Measurements from ENCODE around the gene TMEM167B.
"Not testable (repeated sequence)": the region's sequence is repeated elsewhere in the genome, so short reads cannot be mapped to it uniquely, and the experiment has no call there.

TMEM167B gene

GRCh38 chr1:109090196-109091077, at the start of gene TMEM167B:
TSS of gene TMEM167B (plus strand) at chr1:109090764. CDS start at chr1:109090873, 109 bp downstream.
- DNase-seq: peak; percentile 55

- peak; percentile 20 for DNase-seq
These were observed 49.5 kb upstream of the TMEM167B start for GRCh38 chr1:109040989-109041620.

- DNase-seq: peak; percentile 82
These were observed 48.7 kb upstream of the TMEM167B start, which contains the start of gene WDR47 for GRCh38 chr1:109041621-109042468. TSS of gene WDR47 (minus strand) at chr1:109042102. CDS start at chr1:109023512, 18,590 bp downstream.

GRCh38 chr1:109045595-109045994, 45.0 kb upstream of the TMEM167B start:
- no peak for DNase-seq

- DNase-seq: no peak
These were observed 43.9 kb upstream of the TMEM167B start for GRCh38 chr1:109046671-109047070.

- no peak for DNase-seq
These were observed 43.2 kb upstream of the TMEM167B start for GRCh38 chr1:109047339-109047738.

GRCh38 chr1:109048335-109048734, 42.2 kb upstream of the TMEM167B start:
- no peak for DNase-seq

- DNase-seq: no peak
These were observed 40.2 kb upstream of the TMEM167B start for GRCh38 chr1:109050228-109050995.

- DNase-seq: not testable (repeated sequence)
These were observed 38.4 kb upstream of the TMEM167B start for GRCh38 chr1:109052145-109052544.

GRCh38 chr1:109056064-109056463, 34.5 kb upstream of the TMEM167B start:
- DNase-seq: no peak

- no peak for DNase-seq
These were observed 31.5 kb upstream of the TMEM167B start for GRCh38 chr1:109059026-109059425.

GRCh38 chr1:109060707-109061106, 29.9 kb upstream of the TMEM167B start:
- DNase-seq: no peak

GRCh38 chr1:109061183-109061582, 29.4 kb upstream of the TMEM167B start:
- no peak for DNase-seq

- no peak for DNase-seq
These were observed 25.4 kb upstream of the TMEM167B start for GRCh38 chr1:109065137-109065536.

- no peak for DNase-seq
These were observed 22.7 kb upstream of the TMEM167B start for GRCh38 chr1:109067883-109068282.

- DNase-seq: no peak
These were observed 21.3 kb upstream of the TMEM167B start for GRCh38 chr1:109069294-109069693.

GRCh38 chr1:109075531-109076490, 14.8 kb upstream of the TMEM167B start, which contains the start of gene TAF13:
TSS of gene TAF13 (minus strand) at chr1:109076003. CDS start at chr1:109075947, 56 bp downstream.
- DNase-seq: peak; percentile 50

GRCh38 chr1:109078317-109078716, 12.2 kb upstream of the TMEM167B start:
- DNase-seq: no peak

- no peak for DNase-seq
These were observed 11.3 kb upstream of the TMEM167B start for GRCh38 chr1:109079240-109079622.

- DNase-seq: no peak
These were observed 10.0 kb upstream of the TMEM167B start for GRCh38 chr1:109080441-109081082.

Measured in 8988T (cell line).